Measurements from ENCODE around the gene PDGFRA. TPM values are rescaled to one million over a fixed set of nuclear protein-coding genes. Genes with fewer than 3 reads are reported as not detected.

Gene PDGFRA
- total RNA-seq, 1 experiment from 2014 or later, result 0.25 TPM

DNA sequence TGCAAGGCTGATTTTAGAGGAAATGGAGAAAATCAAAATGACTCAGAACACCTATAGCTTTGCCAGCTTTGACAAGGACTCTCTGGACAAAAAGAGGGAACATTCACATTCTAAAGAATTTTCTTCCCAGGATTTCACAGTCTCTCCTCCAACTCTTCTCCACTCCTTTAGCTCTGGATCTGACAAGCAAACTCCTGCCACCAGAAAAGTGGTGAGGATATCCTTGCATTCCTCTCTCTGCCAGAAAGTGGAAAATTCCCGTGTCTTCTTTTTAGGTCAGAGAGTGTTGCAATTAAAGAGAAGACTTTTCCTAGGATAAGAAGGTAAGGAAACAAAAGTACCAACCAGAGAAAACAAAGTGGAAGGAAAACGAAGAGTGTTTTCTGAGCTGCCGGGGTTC, 16.1 kb upstream of the PDGFRA start:
- peaks cover 0 to 8% of the 10 kb centered on the region in 2 experiments; a peak in 2 of 4 replicates for H3K4me1 ChIP-seq (ENCODE audit: control insufficient read depth in 1 of 2, insufficient read depth in 2 of 2, low read length in 2 of 2)
- POLR2A ChIA-PET, result no interaction called here
- H3K27me3 ChIP-seq (ENCODE audit: insufficient read depth, low read length), result no peaks in the 10 kb centered on the region
- no peaks in the 10 kb centered on the region for H3K9me2 ChIP-seq (ENCODE audit: insufficient read depth)
- H3K9me3 ChIP-seq (ENCODE audit: control insufficient read depth in 1 of 2, insufficient read depth in 1 of 2, low read depth in 1 of 2, low read length in 2 of 2), result no peaks in the 10 kb centered on the region
- CTCF ChIA-PET, result interaction anchor here (0.8 kb wide), 1 partner anchor 305 kb away, joined by 3 read pairs; no protein-coding TSS in a partner anchor
- H3K9ac ChIP-seq (ENCODE audit: low read length), result no peak overlapping the region
- H3K4me2 ChIP-seq (ENCODE audit: low read length), result no peak overlapping the region
- BruUV-seq (replicated peaks), result no TSS peak
- H2AFZ ChIP-seq (ENCODE audit: low read depth, low read length, poor library complexity, severe bottlenecking), result no peak overlapping the region
- no peaks in the 10 kb centered on the region for H3K79me2 ChIP-seq (ENCODE audit: insufficient read depth, low read length)
- ATAC-seq (no peak), DNase-seq (ENCODE audit: low read depth, low spot score) (no peak)
- RAD21 ChIA-PET (ENCODE audit: low non-redundant PET in 1 of 2, low total read pairs in 2 of 2, uncharacterized antibody in 2 of 2, unreplicated experiment in 2 of 2), result interaction anchor here in 1 of 2 experiments (0.7 kb wide), 1 partner anchor 463 kb away, joined by 3 read pairs; no protein-coding TSS in a partner anchor
- no peaks in the 10 kb centered on the region for H3K36me3 ChIP-seq (ENCODE audit: control insufficient read depth in 1 of 2, insufficient read depth in 2 of 2, low read length in 2 of 2)
- no peak overlapping the region for H3K27ac ChIP-seq (ENCODE audit: low read depth, low read length)
- H4K20me1 ChIP-seq (ENCODE audit: insufficient read depth), result no peaks in the 10 kb centered on the region
- TF ChIP-seq, protein P1, sequence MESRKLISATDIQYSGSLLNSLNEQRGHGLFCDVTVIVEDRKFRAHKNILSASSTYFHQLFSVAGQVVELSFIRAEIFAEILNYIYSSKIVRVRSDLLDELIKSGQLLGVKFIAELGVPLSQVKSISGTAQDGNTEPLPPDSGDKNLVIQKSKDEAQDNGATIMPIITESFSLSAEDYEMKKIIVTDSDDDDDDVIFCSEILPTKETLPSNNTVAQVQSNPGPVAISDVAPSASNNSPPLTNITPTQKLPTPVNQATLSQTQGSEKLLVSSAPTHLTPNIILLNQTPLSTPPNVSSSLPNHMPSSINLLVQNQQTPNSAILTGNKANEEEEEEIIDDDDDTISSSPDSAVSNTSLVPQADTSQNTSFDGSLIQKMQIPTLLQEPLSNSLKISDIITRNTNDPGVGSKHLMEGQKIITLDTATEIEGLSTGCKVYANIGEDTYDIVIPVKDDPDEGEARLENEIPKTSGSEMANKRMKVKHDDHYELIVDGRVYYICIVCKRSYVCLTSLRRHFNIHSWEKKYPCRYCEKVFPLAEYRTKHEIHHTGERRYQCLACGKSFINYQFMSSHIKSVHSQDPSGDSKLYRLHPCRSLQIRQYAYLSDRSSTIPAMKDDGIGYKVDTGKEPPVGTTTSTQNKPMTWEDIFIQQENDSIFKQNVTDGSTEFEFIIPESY (IDR thresholded peaks at IDR 0.05; ENCODE audit: extremely low read depth, insufficient replicate concordance, low read length), result no peak
- TF ChIP-seq ZFX (IDR thresholded peaks at IDR 0.05) (no peak), JUND (IDR thresholded peaks at IDR 0.05) (no peak), SP1 (IDR thresholded peaks at IDR 0.05; ENCODE audit: low read depth) (no peak), CBX3 (IDR thresholded peaks at IDR 0.05; ENCODE audit: low read depth) (no peak), ATF3 (IDR thresholded peaks at IDR 0.05) (no peak), CEBPB (IDR thresholded peaks at IDR 0.05; ENCODE audit: low read depth) (no peak), EGR1 (IDR thresholded peaks at IDR 0.05; ENCODE audit: low read depth) (no peak), ELF1 (IDR thresholded peaks at IDR 0.05; ENCODE audit: borderline replicate concordance, low read depth) (no peak), RAD21 (IDR thresholded peaks at IDR 0.05; ENCODE audit: low read depth) (no peak), ZNF274 (IDR thresholded peaks at IDR 0.05; ENCODE audit: low read depth, low read length) (no peak)
- TF ChIP-seq, protein P2, sequence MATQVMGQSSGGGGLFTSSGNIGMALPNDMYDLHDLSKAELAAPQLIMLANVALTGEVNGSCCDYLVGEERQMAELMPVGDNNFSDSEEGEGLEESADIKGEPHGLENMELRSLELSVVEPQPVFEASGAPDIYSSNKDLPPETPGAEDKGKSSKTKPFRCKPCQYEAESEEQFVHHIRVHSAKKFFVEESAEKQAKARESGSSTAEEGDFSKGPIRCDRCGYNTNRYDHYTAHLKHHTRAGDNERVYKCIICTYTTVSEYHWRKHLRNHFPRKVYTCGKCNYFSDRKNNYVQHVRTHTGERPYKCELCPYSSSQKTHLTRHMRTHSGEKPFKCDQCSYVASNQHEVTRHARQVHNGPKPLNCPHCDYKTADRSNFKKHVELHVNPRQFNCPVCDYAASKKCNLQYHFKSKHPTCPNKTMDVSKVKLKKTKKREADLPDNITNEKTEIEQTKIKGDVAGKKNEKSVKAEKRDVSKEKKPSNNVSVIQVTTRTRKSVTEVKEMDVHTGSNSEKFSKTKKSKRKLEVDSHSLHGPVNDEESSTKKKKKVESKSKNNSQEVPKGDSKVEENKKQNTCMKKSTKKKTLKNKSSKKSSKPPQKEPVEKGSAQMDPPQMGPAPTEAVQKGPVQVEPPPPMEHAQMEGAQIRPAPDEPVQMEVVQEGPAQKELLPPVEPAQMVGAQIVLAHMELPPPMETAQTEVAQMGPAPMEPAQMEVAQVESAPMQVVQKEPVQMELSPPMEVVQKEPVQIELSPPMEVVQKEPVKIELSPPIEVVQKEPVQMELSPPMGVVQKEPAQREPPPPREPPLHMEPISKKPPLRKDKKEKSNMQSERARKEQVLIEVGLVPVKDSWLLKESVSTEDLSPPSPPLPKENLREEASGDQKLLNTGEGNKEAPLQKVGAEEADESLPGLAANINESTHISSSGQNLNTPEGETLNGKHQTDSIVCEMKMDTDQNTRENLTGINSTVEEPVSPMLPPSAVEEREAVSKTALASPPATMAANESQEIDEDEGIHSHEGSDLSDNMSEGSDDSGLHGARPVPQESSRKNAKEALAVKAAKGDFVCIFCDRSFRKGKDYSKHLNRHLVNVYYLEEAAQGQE (IDR thresholded peaks at IDR 0.05; ENCODE audit: low read depth), result no peak
- intact Hi-C loops (cut with micrococcal nuclease), result no loop called here
- no peak overlapping the region for H3K4me3 ChIP-seq (replicated peaks in 1 of 2; ENCODE audit: low read depth in 1 of 2, low read length in 2 of 2)
